Measurements from ENCODE around the gene CASK.
"Not testable (repeated sequence)": the region's sequence is repeated elsewhere in the genome, so short reads cannot be mapped to it uniquely, and the experiment has no call there.

Gene CASK

DNA sequence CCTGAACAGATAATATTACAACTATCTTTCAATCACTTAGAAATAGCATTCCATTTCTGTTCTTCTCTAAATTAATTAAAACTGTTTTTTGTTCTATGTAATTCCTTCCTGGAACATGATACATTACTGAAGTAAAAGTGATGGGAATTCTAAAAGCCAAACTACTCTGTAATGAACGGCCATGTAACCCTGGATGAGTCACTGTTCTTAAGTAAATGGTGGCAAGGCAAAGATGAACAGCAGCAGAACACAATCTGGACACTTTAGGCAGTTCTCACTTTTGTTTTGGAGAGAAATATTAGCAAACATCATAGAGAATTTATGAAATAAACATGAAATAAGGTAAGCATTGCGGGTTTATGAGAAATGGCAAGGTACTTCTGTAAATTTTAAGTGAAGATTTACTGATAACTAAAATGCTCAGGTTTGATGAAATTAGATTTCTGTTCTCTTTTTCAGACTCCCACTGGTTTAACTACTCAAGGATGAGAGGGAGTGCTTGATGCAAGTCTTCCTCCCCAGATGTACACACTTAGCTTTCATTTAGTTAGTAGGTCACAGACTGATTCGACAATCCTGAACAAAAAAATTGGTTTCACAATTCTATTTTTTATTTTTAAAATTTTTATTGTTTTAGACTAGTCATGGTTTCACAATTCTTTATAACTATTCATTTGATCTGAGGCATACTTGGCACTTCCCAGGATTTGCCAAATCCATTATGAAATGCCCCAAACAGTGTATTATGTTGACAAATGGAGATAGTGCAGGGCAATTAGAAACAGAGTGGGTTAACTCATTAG lies 200.3 kb downstream of the CASK start:
- FAIRE-seq (no peak), DNase-seq (ENCODE audit: insufficient read length) (no peak)
- TF ChIP-seq TAF1 (IDR thresholded peaks at IDR 0.05; ENCODE audit: borderline replicate concordance, low read depth, low read length) (no peak), POLR2A (IDR thresholded peaks at IDR 0.05; ENCODE audit: low read depth, low read length) (no peak), POLR2AphosphoS5 (IDR thresholded peaks at IDR 0.05; ENCODE audit: low read depth, low read length) (no peak)

DNA sequence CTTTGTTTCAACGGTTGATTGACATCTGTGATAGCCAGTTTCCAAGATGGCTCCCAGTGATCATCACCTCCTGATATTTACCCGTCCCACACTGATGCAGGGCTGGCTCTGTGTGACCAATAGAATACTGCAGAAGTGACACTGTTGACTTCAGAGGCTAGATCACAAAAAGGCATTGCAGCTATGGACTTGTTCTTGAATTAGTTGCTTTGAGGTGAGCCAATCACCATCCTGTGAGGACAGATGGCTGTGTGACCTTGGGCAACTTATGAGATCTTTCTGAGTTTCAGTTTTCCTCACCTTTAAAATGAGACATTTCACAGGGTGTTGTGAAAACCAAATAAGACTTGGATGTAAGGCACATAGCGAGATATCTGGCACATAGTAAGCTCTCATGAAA lies 201.1 kb downstream of the CASK start:
- DNase-seq (ENCODE audit: insufficient read length): no peak
- no peak for FAIRE-seq
- TF ChIP-seq POLR2AphosphoS5 (IDR thresholded peaks at IDR 0.05; ENCODE audit: low read depth, low read length) (no peak), TAF1 (IDR thresholded peaks at IDR 0.05; ENCODE audit: borderline replicate concordance, low read depth, low read length) (no peak)

DNA sequence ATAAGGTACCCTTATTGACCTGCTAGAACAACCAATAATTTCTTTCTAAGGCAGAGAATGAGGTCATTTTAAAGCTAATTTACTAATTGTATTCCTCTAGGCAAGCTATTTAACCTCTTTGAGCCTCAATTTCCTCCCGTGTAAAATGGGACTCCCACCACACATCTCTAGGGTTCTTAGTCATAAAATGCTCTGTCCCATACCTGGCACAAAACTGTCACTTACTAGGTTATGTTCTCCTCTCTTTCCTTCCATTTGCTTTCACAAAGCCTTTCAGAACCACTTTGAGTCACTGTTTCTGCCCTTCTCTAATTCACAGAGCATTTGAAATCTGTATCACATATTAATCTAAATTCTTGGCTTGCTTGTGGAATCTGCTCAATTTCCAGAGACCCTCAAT lies 201.8 kb downstream of the CASK start:
- TF ChIP-seq TAF1 (IDR thresholded peaks at IDR 0.05; ENCODE audit: borderline replicate concordance, low read depth, low read length) (no peak), POLR2A (IDR thresholded peaks at IDR 0.05; ENCODE audit: low read depth, low read length) (no peak), POLR2AphosphoS5 (IDR thresholded peaks at IDR 0.05; ENCODE audit: low read depth, low read length) (no peak)
- FAIRE-seq (peak; percentile 38), DNase-seq (ENCODE audit: insufficient read length) (no peak)

DNA sequence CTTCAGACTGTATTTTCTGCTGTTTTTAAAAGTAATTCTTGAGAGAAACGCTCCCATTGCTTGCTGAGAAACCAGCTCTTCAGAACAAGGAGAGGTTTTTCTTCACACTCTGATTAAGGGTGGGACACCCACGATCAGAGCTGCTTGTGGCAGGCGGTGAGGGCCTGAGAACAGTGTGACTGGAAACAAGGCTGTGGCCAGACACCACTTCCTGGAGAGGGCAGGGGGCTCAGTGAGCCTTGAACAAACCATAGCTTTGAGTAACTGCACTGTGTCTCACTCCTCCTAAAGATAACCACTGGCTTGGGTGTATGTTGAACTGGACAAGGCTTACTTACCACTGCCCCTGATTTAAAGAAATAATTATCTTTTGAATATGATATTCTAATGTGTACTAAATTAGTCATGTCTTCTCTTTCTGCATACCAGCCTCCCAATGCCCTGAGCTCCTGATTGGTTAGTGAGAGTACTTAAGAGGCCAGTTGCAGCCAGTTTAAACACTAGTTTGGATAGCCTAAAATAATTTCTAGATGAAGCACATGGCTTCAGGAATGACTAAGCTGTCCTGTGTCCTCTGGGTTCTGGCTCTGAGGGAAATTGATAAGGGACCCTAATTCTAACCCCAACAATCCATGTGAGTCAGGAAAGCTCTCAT lies 203.1 kb downstream of the CASK start:
- no peak for FAIRE-seq
- TF ChIP-seq POLR2AphosphoS5 (IDR thresholded peaks at IDR 0.05; ENCODE audit: low read depth, low read length): no peak
- no peak for TF ChIP-seq TAF1 (IDR thresholded peaks at IDR 0.05; ENCODE audit: borderline replicate concordance, low read depth, low read length)
- no peak for TF ChIP-seq POLR2A (IDR thresholded peaks at IDR 0.05; ENCODE audit: low read depth, low read length)
- no peak for DNase-seq (ENCODE audit: insufficient read length)

DNA sequence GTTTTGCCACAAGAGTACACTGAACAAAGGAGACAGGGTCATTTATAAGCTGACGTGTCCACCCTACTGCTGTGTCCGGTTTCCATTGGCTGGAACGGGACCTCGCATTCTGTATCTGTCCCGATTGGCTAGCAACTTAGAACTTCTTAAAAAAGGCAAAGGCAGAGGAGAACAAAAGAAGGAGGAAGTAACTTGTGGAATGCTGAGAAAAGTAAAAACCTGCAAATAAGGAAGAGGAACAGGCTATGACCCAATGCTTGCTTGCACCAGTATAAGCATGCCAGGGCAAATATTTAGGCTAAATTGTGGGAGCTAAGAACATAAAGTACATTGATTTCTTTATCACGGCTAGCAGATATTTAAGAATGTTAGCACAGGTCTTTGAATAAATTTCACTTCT lies 203.7 kb downstream of the CASK start:
- DNase-seq (ENCODE audit: insufficient read length); FAIRE-seq: not testable (repeated sequence)

DNA sequence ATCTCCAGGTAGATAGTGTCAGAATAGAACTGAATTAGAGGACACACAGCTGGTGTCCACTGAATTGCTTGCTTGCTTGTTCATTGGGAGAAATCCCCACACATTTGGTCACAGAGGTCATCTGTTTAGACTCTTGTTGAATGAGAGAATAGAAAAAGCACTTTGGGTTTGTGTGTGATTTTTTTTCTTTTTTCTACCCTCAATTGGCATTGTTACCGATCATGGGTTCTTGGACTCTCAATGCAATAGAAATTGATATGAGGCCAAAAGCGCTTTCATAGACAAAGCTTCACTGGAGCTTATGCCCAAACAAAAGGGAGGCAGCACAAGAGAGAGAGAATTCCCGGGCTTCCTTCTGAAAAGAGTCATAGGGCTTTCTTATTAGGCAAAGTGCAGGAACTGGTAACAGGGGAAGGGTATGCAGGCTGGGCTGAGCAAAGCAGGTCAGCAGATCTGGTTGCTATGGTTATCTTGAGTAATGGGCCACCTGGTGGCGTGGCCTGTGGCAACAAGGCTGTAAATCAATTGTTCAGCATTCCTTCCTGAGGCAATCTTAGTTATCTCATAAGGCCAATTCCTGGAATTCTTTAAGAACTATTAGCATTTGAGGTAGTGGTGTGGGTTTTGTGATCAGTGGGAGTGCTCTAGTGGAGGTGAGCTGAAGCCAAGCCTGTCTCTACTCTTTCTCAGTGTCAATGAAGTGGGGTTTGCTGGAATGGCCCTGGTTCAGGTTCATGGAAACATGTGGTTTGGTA lies 204.7 kb downstream of the CASK start:
- FAIRE-seq (no peak), DNase-seq (ENCODE audit: insufficient read length) (no peak)
- TF ChIP-seq POLR2A (IDR thresholded peaks at IDR 0.05; ENCODE audit: low read depth, low read length) (no peak), TAF1 (IDR thresholded peaks at IDR 0.05; ENCODE audit: borderline replicate concordance, low read depth, low read length) (no peak), POLR2AphosphoS5 (IDR thresholded peaks at IDR 0.05; ENCODE audit: low read depth, low read length) (no peak)

DNA sequence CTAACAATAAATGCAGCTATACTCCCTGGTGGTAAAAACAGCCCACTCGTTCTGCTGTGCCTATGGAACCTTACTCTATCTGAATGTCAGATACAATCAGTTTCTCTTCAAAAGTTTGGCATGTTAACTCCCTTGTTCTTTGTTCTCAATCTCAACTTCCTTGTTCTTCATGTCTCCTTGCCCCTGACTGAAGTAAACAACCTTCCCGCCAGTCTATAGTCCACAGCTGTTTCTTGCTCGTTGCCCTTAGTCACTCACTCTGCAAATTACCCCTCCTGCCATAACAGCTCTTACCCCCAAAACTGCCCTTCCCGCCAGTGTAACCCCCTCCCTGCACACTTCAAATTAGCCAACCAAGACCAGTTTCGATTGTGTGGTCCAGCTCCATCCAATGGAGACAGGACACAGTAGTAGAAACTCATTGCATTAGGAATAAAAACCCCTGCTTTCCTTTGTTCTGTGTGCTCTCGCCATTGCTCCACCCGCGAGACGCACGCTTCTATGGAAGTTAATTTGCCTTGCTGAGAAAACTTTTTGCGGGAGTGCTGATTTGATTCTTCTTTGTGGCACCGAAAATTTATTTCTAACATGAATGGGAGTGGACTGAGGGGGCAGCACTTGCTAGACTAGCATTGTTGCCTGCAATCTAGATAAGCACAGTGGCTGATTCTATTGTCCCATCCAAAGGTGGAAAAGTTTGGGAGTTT lies 206.4 kb downstream of the CASK start:
- DNase-seq (ENCODE audit: insufficient read length) (no peak), FAIRE-seq (no peak)
- TF ChIP-seq POLR2A (IDR thresholded peaks at IDR 0.05; ENCODE audit: low read depth, low read length) (no peak), TAF1 (IDR thresholded peaks at IDR 0.05; ENCODE audit: borderline replicate concordance, low read depth, low read length) (no peak), POLR2AphosphoS5 (IDR thresholded peaks at IDR 0.05; ENCODE audit: low read depth, low read length) (no peak)

DNA sequence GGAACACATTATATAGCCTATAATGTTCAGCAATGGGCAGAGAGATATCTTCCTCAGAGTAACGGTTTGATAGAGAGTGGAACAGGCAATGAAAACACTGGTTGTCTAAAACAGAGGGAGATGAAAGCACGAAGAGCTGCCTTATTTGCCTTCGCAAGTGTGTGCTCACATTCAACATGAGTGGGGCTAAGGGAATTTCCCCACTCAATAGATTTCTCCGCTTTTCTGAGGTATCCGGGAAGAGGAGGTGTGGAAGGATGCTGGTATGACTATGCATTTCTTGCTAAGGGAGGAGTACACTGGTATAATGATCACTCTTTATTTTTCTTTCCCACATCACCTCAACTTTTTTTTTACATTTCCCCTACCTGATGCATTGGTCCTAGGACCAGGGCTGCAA lies 207.1 kb downstream of the CASK start:
- FAIRE-seq (no peak), DNase-seq (ENCODE audit: insufficient read length) (no peak)
- TF ChIP-seq POLR2AphosphoS5 (IDR thresholded peaks at IDR 0.05; ENCODE audit: low read depth, low read length) (no peak), TAF1 (IDR thresholded peaks at IDR 0.05; ENCODE audit: borderline replicate concordance, low read depth, low read length) (no peak), POLR2A (IDR thresholded peaks at IDR 0.05; ENCODE audit: low read depth, low read length) (no peak)

DNA sequence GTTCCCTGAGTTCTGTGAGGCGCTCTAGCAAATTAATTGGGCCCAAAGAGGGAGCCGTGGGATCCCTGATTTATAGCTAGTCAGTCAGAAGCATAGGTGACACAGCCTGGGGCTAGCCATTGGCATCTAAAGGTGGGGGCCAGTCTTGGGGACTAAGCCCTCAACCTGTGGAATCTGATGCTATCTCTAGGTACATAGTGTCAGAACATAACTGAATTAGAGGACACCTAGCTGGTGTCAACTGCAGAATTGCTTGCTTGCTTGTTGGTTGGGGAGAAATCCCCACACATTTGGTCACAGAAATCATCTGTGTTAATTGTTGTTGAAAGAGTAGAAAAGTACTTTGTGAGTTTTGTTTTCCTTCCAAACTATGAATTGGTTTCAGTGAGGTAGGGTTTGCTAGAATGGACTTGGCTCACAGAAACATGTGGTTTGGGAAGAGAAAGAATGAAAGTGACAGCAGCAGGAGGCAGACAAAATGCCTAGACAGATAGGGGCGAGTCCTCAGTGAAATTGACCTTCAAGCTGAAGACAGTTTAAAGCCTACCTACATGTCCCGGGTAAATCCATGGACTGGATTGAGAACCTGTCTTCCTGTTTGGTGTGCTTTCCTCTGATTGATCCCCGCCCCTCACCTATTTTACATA lies 212.2 kb downstream of the CASK start:
- TF ChIP-seq POLR2AphosphoS5 (IDR thresholded peaks at IDR 0.05; ENCODE audit: low read depth, low read length): no peak
- no peak for TF ChIP-seq TAF1 (IDR thresholded peaks at IDR 0.05; ENCODE audit: borderline replicate concordance, low read depth, low read length)
- no peak for TF ChIP-seq POLR2A (IDR thresholded peaks at IDR 0.05; ENCODE audit: low read depth, low read length)
- no peak for DNase-seq (ENCODE audit: insufficient read length)
- FAIRE-seq: no peak

DNA sequence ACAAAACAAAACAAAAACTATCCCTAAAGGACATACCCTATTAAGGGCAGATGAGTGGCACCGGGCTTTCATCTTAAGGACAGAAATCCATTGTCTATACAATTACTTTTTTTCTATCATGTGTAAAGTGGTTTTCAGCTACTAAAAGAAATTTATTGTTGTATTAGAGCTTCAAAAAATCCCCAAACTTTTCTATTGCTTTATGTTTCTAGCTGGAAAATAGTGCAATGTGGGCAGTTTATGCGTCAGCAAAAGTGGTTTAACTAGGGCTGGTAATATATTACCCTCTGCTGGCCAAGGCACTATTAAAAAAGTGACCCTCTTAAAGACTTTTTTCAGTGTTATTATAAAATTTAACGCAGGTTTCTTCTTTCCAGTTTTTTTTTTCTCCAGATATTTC lies 214.9 kb downstream of the CASK start:
- no peak for DNase-seq (ENCODE audit: insufficient read length)
- TF ChIP-seq POLR2A (IDR thresholded peaks at IDR 0.05; ENCODE audit: low read depth, low read length) (no peak), TAF1 (IDR thresholded peaks at IDR 0.05; ENCODE audit: borderline replicate concordance, low read depth, low read length) (no peak), POLR2AphosphoS5 (IDR thresholded peaks at IDR 0.05; ENCODE audit: low read depth, low read length) (no peak)
- no peak for FAIRE-seq

DNA sequence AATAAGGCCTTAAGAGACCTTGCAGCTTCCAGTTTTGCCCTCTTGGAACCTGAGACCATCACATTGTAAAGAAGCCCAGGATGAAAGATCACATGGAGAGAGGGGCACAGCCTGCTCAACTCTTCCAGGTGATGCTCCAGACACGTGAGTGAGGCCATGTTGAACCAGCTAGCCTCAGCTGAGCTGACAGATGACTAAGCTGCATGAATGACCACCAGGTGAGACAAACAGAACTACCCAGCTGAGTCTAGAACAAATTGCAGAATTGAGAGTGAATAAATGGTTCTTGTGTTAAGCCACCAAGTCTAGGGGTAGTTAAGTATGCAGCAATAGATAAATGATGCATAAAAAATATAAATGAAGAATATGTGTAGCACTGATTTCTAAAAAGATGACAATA lies 216.1 kb downstream of the CASK start:
- no peak for TF ChIP-seq POLR2AphosphoS5 (IDR thresholded peaks at IDR 0.05; ENCODE audit: low read depth, low read length)
- DNase-seq (ENCODE audit: insufficient read length) (no peak), FAIRE-seq (no peak)
